Esophagus squamous epithelium (tissue), 5 donors: ENCODE results near the gene DISP3. TPM values are rescaled to one million over a fixed set of nuclear protein-coding genes. Genes with fewer than 3 reads are reported as not detected.

ENCODE experiments used
- DNase-seq: peaks from one replicate; lab custom pipeline; 2025; lab: John Stamatoyannopoulos, UW
- H3K27ac ChIP-seq, 4 donors: fragments of 200-600 bp; sonication (generic); one replicate each; pipeline ENCODE4 v1.5.1; 2016 to 2019; ENCODE audit warnings: mild to moderate bottlenecking in 1 of 4
- H3K27me3 ChIP-seq, 4 donors: fragments of 200-600 bp; sonication (generic); 1 replicate in 3 of 4; 2 replicates in 1 of 4; pipeline versions ENCODE4 v1.5.1 to v1.6.0; 2017 to 2021; ENCODE audit warnings: antibody characterized with exemption in 1 of 4
- H3K36me3 ChIP-seq, 3 donors: fragments of 200-600 bp; sonication (generic); one replicate each; pipeline ENCODE4 v1.5.1; 2016 to 2019
- H3K4me1 ChIP-seq, 3 donors: fragments of 200-600 bp; sonication (generic); one replicate each; pipeline ENCODE4 v1.5.1; 2017 to 2019
- H3K4me3 ChIP-seq, 4 donors: fragments of 200-600 bp; sonication (generic); 1 replicate in 3 of 4; 2 replicates in 1 of 4; pipeline ENCODE4 v1.5.1; 2016 to 2019; ENCODE audit warnings: mild to moderate bottlenecking in 2 of 4, moderate library complexity in 1 of 4
- H3K9me3 ChIP-seq, 3 donors: fragments of 200-600 bp; sonication (generic); one replicate each; pipeline ENCODE4 v1.5.1; 2016 to 2019
- POLR2A ChIP-seq, 4 donors: fragments of 450-650 bp; IDR thresholded peaks; one replicate each; pipeline ENCODE4 v1.6.1; 2017; ENCODE audit warnings: antibody characterized with exemption in 4 of 4, mild to moderate bottlenecking in 4 of 4, moderate library complexity in 3 of 4
- WGBS, 2 donors: methylation state at CpG; one replicate each; pipeline ENCODE4 v1.1.5; 2018; 5-methylcytosine and 5-hydroxymethylcytosine counted together
- intact Hi-C: fragments of 100-400 bp; cut with DNase I; formaldehyde crosslinking; loops from one replicate; pipeline ENCODE4 v1.15.0; 2022
- total RNA-seq, 4 donors: library from RNA; depleted of rRNA; stranded (reverse); fragments of >200 nt; gene quantifications; one replicate each; pipeline ENCODE4 v1.1.0, GENCODE V29; 2016
- TF ChIP-seq, protein P1 (sequence below), 6 experiments: fragments of 450-650 bp in 4 of 6; fragments of 200-600 bp in 2 of 6; sonication (generic) in 2 of 6; IDR thresholded peaks; one replicate each; pipeline ENCODE4 v1.5.1; 2016 to 2019; ENCODE audit warnings: antibody characterized with exemption in 6 of 6, mild to moderate bottlenecking in 4 of 6, moderate library complexity in 4 of 6
- donor health status: DM: yes; HTN: yes; CAD: no.

Gene DISP3
- total RNA-seq, 4 donors from 2014 or later: 0.67 TPM; not detected in 3

DNA sequence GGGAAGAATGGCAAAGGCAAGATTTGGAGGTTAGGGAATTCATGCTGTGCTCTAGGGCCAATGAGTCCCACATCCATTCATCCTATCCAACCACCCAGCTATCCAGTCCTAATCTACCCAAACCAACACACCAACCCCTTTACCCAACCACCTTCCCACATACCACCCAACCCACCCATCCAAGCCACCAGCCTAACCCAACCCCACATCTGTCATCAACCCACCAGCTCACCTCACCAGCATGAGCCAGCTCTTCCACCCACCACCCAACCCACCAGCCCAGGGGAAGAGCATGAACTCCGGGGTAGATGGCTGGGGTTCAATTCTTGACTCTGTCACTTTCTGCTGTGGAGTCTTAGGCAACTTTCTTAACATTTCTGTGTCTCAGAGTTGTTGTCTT is 35.9 kb upstream of the DISP3 start:
- Histone ChIP-seq H3K27ac (no peak overlapping the region), H3K27me3 (peaks cover 0 to 94% (median 0%) of the 10 kb centered on the region in 4 donors), H3K36me3 (no peaks in the 10 kb centered on the region), H3K9me3 (no peaks in the 10 kb centered on the region), H3K4me1 (no peaks in the 10 kb centered on the region), H3K4me3 (no peak overlapping the region)
- WGBS, 2 donors: 50 to 80% methylated on average over 1 of the region's 1 CpG
- no peak for TF ChIP-seq POLR2A (IDR thresholded peaks at IDR 0.05)
- TF ChIP-seq, protein P1, sequence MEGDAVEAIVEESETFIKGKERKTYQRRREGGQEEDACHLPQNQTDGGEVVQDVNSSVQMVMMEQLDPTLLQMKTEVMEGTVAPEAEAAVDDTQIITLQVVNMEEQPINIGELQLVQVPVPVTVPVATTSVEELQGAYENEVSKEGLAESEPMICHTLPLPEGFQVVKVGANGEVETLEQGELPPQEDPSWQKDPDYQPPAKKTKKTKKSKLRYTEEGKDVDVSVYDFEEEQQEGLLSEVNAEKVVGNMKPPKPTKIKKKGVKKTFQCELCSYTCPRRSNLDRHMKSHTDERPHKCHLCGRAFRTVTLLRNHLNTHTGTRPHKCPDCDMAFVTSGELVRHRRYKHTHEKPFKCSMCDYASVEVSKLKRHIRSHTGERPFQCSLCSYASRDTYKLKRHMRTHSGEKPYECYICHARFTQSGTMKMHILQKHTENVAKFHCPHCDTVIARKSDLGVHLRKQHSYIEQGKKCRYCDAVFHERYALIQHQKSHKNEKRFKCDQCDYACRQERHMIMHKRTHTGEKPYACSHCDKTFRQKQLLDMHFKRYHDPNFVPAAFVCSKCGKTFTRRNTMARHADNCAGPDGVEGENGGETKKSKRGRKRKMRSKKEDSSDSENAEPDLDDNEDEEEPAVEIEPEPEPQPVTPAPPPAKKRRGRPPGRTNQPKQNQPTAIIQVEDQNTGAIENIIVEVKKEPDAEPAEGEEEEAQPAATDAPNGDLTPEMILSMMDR (IDR thresholded peaks at IDR 0.05): no peak
- DNase-seq: no peak
- intact Hi-C loops: no loop called here

GRCh38 chr1:11443961-11444658 is 34.8 kb upstream of the DISP3 start:
- H3K4me1 ChIP-seq: no peaks in the 10 kb centered on the region
- H3K36me3 ChIP-seq: no peaks in the 10 kb centered on the region
- intact Hi-C loops: no loop called here
- 49 to 50% methylated on average over 8 of the region's 8 CpGs for WGBS, 2 donors
- TF ChIP-seq POLR2A (IDR thresholded peaks at IDR 0.05): no peak
- TF ChIP-seq, protein P1 (IDR thresholded peaks at IDR 0.05): no peak
- H3K9me3 ChIP-seq: no peaks in the 10 kb centered on the region
- no peak overlapping the region for H3K27ac ChIP-seq
- H3K4me3 ChIP-seq: no peak overlapping the region
- H3K27me3 ChIP-seq: peaks cover 0 to 96% (median 0%) of the 10 kb centered on the region in 4 donors
- DNase-seq: no peak

GRCh38 chr1:11444907-11445306 is 34.0 kb upstream of the DISP3 start:
- H3K36me3 ChIP-seq: no peaks in the 10 kb centered on the region

DNA sequence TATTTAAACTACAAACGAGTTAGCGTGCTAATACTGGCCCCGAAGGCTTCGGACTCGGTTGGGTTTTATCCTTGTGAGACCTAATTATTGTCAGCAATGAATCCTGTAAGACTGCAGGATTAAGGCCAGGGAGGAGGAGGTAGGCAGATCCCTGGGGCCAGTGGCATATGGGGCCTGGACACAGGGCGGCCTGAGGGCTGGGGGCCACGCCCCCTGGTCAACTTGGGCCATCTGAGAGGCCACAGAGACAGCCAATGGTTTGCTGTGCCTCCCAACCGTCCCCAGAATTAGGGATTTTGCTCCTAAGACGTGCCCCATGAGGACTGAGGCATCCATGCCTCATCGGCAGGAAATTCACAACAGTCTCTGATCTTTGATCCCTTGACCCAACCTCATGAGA is 31.1 kb upstream of the DISP3 start:
- no peak overlapping the region for H3K4me3 ChIP-seq
- peaks cover 0 to 93% (median 0%) of the 10 kb centered on the region in 4 donors for H3K27me3 ChIP-seq
- no peak for DNase-seq
- TF ChIP-seq, protein P1 (IDR thresholded peaks at IDR 0.05): no peak
- TF ChIP-seq POLR2A (IDR thresholded peaks at IDR 0.05): no peak
- intact Hi-C loops: no loop called here
- H3K4me1 ChIP-seq: no peaks in the 10 kb centered on the region
- no peaks in the 10 kb centered on the region for H3K36me3 ChIP-seq
- H3K9me3 ChIP-seq: no peaks in the 10 kb centered on the region
- WGBS, 2 donors: 56 to 59% methylated on average over 4 to 8 of the region's 10 CpGs
- no peak overlapping the region for H3K27ac ChIP-seq

More at GRCh38 chr1:11444907-11445306, 34.0 kb upstream of the DISP3 start:
- H3K4me3 ChIP-seq: no peak overlapping the region
- peaks cover 0 to 97% (median 0%) of the 10 kb centered on the region in 4 donors for H3K27me3 ChIP-seq
- WGBS, 2 donors: 13 to 40% methylated on average over 1 to 3 of the region's 7 CpGs
- no peak for TF ChIP-seq POLR2A (IDR thresholded peaks at IDR 0.05)
- TF ChIP-seq, protein P1 (IDR thresholded peaks at IDR 0.05): no peak
- H3K4me1 ChIP-seq: no peaks in the 10 kb centered on the region
- no peaks in the 10 kb centered on the region for H3K9me3 ChIP-seq
- no peak overlapping the region for H3K27ac ChIP-seq
- DNase-seq: no peak
- intact Hi-C loops: no loop called here

DNA sequence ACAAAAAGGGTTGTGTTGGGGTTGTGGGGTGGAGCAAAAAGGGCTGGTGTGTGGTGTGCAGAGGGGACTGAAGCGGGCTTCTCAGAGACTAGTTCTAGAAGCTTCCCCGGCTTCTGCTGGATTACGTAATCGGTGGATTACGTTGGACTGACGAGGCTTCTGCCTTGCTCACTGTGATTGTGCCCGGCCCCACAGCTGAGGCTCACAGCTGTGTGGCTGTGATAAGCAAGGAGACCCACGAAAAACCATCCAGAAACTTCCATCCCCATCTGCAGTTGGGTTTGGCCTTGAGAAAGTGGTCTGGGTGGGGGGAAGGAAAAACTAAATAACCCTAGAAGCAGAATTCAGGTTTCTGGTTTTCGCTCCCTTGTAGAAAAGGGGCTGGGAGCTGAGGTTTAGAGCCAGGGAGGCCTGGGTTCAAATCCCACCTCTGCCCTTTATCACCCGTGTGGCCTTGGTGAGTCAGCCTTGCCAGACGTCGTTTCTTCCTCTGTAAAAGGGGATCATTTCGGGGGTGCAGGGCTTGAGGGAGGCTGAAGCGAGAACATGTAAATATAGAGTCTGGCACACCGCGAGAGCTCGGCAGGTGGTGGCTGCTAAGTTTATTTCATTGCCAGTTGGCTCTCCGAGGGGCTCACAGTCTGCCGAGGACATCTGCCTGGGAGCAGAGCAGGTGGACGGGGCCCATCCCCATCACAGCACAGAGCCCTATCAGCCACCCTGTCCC is 30.4 kb upstream of the DISP3 start:
- no peak overlapping the region for H3K27ac ChIP-seq
- H3K27me3 ChIP-seq: peaks cover 0 to 93% (median 0%) of the 10 kb centered on the region in 4 donors
- no peaks in the 10 kb centered on the region for H3K36me3 ChIP-seq
- H3K9me3 ChIP-seq: no peaks in the 10 kb centered on the region
- intact Hi-C loops: no loop called here
- DNase-seq: no peak
- TF ChIP-seq, protein P1 (IDR thresholded peaks at IDR 0.05): no peak
- TF ChIP-seq POLR2A (IDR thresholded peaks at IDR 0.05): no peak
- no peaks in the 10 kb centered on the region for H3K4me1 ChIP-seq
- no peak overlapping the region for H3K4me3 ChIP-seq
- 60 to 61% methylated on average over 14 to 19 of the region's 20 CpGs for WGBS, 2 donors
